ENCODE results near the gene CBFA2T3.

- TF ChIP-seq CTCF (IDR thresholded peaks at IDR 0.05) (no peak), SIN3A (IDR thresholded peaks at IDR 0.05; ENCODE audit: borderline replicate concordance, insufficient read depth, low read depth, low read length) (no peak), REST (IDR thresholded peaks at IDR 0.05; ENCODE audit: insufficient read depth in 1 of 2, low read depth in 2 of 2, low read length in 1 of 2) (no peak)
These were observed 33.3 kb downstream of the CBFA2T3 start for GRCh38 chr16:88943741-88944140.
